K562 (cell line): Measurements from ENCODE around the gene CLHC1. TPM values are rescaled to one million over a fixed set of nuclear protein-coding genes. Genes with fewer than 3 reads are reported as not detected.

ENCODE experiments used
- BCL6 ChIP-seq: fragments of 250-450 bp; sonication (Bioruptor Pico); IDR thresholded peaks from 2 replicates; pipeline ENCODE4 v1.4.0; 2020
- E4F1 ChIP-seq: fragments of 250-450 bp; sonication (Bioruptor Pico); IDR thresholded peaks from 2 replicates; pipeline ENCODE4 v1.5.0; 2021; ENCODE audit warnings: mild to moderate bottlenecking, borderline replicate concordance
- GMEB1 ChIP-seq: fragments of 250-450 bp; sonication (Bioruptor Pico); IDR thresholded peaks from 2 replicates; pipeline ENCODE4 v1.4.0; 2020; ENCODE audit warnings: mild to moderate bottlenecking
- ILF3 ChIP-seq: fragments of 450-650 bp; IDR thresholded peaks from 2 replicates; pipeline ENCODE4 v1.6.1; 2018; ENCODE audit warnings: antibody characterized with exemption, mild to moderate bottlenecking, moderate library complexity, borderline replicate concordance
- ILK ChIP-seq: fragments of 450-650 bp; IDR thresholded peaks from 2 replicates; pipeline ENCODE4 v1.6.1; 2016; ENCODE audit warnings: missing genetic modification characterization, low read depth, mild to moderate bottlenecking, missing compliant biosample characterization, moderate library complexity, borderline replicate concordance
- MAFK ChIP-seq: IDR thresholded peaks from 2 replicates; pipeline ENCODE4 v1.6.1; 2011; ENCODE audit warnings: low read length, improper control_type of control experiment
- NCOA4 ChIP-seq: fragments of 450-650 bp; IDR thresholded peaks from 2 replicates; pipeline ENCODE4 v1.6.1; 2018; ENCODE audit warnings: mild to moderate bottlenecking; ENCODE audit not compliant: partially characterized antibody
- SLC30A9 ChIP-seq: fragments of 250-450 bp; sonication (Bioruptor Pico); IDR thresholded peaks from 2 replicates; pipeline ENCODE4 v1.8.0; 2022; ENCODE audit warnings: mild to moderate bottlenecking, moderate library complexity
- SMARCB1 ChIP-seq: IDR thresholded peaks from 2 replicates; pipeline ENCODE4 v1.6.1; 2011; ENCODE audit warnings: improper control_type of control experiment, low read depth; ENCODE audit not compliant: insufficient read length
- SPI1 ChIP-seq: IDR thresholded peaks from 2 replicates; pipeline ENCODE4 v1.6.1; 2011; ENCODE audit warnings: low read depth, low read length, control low read depth, borderline replicate concordance
- TAF1 ChIP-seq: IDR thresholded peaks from 2 replicates; pipeline ENCODE4 v1.6.1; 2011; ENCODE audit warnings: mild to moderate bottlenecking, low read length, moderate library complexity; ENCODE audit not compliant: insufficient read depth, control insufficient read depth, severe bottlenecking; ENCODE audit errors: extremely low read depth
- XRCC4 ChIP-seq: IDR thresholded peaks from one replicate; pipeline ENCODE4 v1.6.1; 2011; ENCODE audit not compliant: insufficient read depth, insufficient read length; ENCODE audit errors: extremely low read depth
- ZNF324 ChIP-seq: fragments of 250-450 bp; sonication (Bioruptor Pico); IDR thresholded peaks from 2 replicates; pipeline ENCODE4 v1.4.0; 2020; ENCODE audit warnings: mild to moderate bottlenecking
- ZNF584 ChIP-seq: fragments of 200-800 bp; sonication (Bioruptor generic); IDR thresholded peaks from 2 replicates; pipeline ENCODE4 v1.6.1; 2016; ENCODE audit warnings: low read depth, mild to moderate bottlenecking, missing genetic modification characterization, missing compliant biosample characterization
- ZNF589 ChIP-seq: fragments of 200-800 bp; sonication (Bioruptor generic); IDR thresholded peaks from 2 replicates; pipeline ENCODE4 v1.6.1; 2016; ENCODE audit warnings: low read depth, missing genetic modification characterization, missing compliant biosample characterization
- ZZZ3 ChIP-seq: fragments of 450-650 bp; IDR thresholded peaks from 2 replicates; pipeline ENCODE4 v1.6.1; 2016; ENCODE audit warnings: antibody characterized with exemption, mild to moderate bottlenecking, moderate library complexity
- polyA plus RNA-seq, 8 experiments: library from polyadenylated mRNA; depleted of rRNA in 4 of 8; stranded (reverse) in 5 of 8; unstranded in 3 of 8; fragments of >200 nt; fragmentation: Nextera tagmentation in 2 of 8; fragmentation: Illumina TruSeq in 1 of 8; extraction: Ambion mirVana in 2 of 8; extraction: Trizol in 1 of 8; gene quantifications; 2 replicates each; pipeline versions ENCODE4 v1.2.1 to v1.2.3, GENCODE V29; 2011 to 2014; ENCODE audit warnings: inconsistent platforms in 1 of 8, missing spikeins in 1 of 8
- total RNA-seq, 7 experiments: library from RNA; depleted of rRNA in 6 of 7; stranded (reverse); fragments of >200 nt in 6 of 7; fragmentation: Illumina TruSeq in 2 of 7; extraction: Trizol in 2 of 7; gene quantifications; 2 replicates each; pipeline versions ENCODE4 v1.2.1 to v1.2.3, GENCODE V29; 2011 to 2021; ENCODE audit warnings: low replicate concordance in 1 of 7
- TF ChIP-seq, protein P1 (sequence below): fragments of 150-350 bp; IDR thresholded peaks from 2 replicates; pipeline ENCODE4 v1.6.1; 2014; ENCODE audit warnings: low read depth, mild to moderate bottlenecking, low read length, borderline replicate concordance
- TF ChIP-seq, protein P2 (sequence below): fragments of 450-650 bp; formaldehyde crosslinking; conservative IDR thresholded peaks from 2 replicates; pipeline ENCODE4 v1.4.0; 2022; ENCODE audit warnings: mild to moderate bottlenecking, missing genetic modification characterization

Gene CLHC1
- total and polyA plus RNA-seq, 9 of the 15 experiments (the other 6 are each of a cell fraction or from before 2014, with no cell fraction given), result 3.7 to 14.3 (median 8.6) TPM

GRCh38 chr2:55140316-55141219 is 91.5 kb downstream of the CLHC1 start (continued):
- TF ChIP-seq, protein P1, sequence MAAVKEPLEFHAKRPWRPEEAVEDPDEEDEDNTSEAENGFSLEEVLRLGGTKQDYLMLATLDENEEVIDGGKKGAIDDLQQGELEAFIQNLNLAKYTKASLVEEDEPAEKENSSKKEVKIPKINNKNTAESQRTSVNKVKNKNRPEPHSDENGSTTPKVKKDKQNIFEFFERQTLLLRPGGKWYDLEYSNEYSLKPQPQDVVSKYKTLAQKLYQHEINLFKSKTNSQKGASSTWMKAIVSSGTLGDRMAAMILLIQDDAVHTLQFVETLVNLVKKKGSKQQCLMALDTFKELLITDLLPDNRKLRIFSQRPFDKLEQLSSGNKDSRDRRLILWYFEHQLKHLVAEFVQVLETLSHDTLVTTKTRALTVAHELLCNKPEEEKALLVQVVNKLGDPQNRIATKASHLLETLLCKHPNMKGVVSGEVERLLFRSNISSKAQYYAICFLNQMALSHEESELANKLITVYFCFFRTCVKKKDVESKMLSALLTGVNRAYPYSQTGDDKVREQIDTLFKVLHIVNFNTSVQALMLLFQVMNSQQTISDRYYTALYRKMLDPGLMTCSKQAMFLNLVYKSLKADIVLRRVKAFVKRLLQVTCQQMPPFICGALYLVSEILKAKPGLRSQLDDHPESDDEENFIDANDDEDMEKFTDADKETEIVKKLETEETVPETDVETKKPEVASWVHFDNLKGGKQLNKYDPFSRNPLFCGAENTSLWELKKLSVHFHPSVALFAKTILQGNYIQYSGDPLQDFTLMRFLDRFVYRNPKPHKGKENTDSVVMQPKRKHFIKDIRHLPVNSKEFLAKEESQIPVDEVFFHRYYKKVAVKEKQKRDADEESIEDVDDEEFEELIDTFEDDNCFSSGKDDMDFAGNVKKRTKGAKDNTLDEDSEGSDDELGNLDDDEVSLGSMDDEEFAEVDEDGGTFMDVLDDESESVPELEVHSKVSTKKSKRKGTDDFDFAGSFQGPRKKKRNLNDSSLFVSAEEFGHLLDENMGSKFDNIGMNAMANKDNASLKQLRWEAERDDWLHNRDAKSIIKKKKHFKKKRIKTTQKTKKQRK, result no peak
- TF ChIP-seq MAFK (peak; percentile 81), NCOA4 (no peak), TAF1 (peak; percentile 61), ZNF589 (CRISPR knock-in tag) (peak; percentile 97), ZNF324 (CRISPR knock-in tag) (no peak), SPI1 (no peak), ZNF584 (CRISPR knock-in tag) (peak; percentile 91), BCL6 (peak; percentile 69; the same call in 1 of the 2 replicates), SLC30A9 (CRISPR knock-in tag) (no peak), ILF3 (no peak), ILK (tag) (no peak), GMEB1 (CRISPR knock-in tag) (peak; percentile 19; the same call in 1 of the 2 replicates), XRCC4 (no peak), ZZZ3 (no peak), SMARCB1 (peak; percentile 88), E4F1 (CRISPR knock-in tag) (no peak)
- TF ChIP-seq, protein P2, sequence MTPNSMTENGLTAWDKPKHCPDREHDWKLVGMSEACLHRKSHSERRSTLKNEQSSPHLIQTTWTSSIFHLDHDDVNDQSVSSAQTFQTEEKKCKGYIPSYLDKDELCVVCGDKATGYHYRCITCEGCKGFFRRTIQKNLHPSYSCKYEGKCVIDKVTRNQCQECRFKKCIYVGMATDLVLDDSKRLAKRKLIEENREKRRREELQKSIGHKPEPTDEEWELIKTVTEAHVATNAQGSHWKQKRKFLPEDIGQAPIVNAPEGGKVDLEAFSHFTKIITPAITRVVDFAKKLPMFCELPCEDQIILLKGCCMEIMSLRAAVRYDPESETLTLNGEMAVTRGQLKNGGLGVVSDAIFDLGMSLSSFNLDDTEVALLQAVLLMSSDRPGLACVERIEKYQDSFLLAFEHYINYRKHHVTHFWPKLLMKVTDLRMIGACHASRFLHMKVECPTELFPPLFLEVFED (CRISPR knock-in tag), result 0 out of 2 replicates have a peak, but pooled peaks have one; percentile 48
